Measurements from ENCODE around the gene ATP6V0A1.

Gene ATP6V0A1

DNA sequence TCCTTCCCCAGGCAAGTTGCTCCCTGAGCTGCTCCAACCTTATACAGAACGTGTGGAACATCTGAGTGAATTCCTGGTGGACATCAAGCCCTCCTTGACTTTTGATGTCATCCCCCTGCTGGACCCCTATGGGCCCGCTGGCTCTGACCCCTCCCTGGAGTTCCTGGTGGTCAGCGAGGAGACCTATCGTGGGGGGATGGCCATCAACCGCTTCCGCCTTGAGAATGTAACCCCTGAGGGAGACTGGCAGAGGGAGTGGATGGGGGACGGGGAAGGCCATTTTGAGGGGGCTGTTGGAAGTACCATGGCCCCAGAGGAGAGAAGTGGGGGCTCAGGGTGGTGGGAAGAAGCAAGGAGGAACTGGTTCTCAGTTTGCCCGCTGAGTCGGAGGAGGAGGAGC is 105.3 kb downstream of the ATP6V0A1 start:
- no peak for DNase-seq

DNA sequence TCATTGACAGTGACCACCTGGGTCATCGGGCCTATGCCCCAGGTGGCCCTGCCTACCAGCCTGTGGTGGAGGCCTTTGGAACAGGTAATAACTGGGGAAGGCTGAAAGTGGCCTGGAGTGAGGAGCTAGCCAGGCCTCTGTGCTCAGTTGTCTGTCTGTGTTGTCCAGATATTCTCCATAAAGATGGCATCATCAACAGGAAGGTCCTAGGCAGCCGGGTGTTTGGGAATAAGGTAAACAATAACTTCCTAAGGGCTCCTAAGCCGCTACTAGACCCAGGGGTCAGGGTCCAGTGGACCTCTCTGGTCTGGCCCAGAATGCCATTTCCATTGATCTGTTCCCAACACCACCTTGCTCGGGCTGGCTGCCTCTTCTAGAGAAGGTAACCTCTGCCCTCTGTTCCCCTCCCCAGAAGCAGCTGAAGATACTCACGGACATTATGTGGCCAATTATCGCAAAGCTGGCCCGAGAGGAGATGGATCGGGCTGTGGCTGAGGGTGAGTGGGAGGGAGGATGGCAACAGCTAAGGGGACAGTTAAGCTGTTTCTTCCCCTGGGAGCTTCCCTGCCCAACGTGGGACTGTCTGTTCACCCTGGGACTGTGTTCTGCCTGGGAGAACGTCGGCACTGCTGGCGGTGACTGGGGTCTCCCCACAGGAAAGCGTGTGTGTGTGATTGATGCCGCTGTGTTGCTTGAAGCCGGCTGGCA is 106.3 kb downstream of the ATP6V0A1 start:
- no peak for DNase-seq

DNA sequence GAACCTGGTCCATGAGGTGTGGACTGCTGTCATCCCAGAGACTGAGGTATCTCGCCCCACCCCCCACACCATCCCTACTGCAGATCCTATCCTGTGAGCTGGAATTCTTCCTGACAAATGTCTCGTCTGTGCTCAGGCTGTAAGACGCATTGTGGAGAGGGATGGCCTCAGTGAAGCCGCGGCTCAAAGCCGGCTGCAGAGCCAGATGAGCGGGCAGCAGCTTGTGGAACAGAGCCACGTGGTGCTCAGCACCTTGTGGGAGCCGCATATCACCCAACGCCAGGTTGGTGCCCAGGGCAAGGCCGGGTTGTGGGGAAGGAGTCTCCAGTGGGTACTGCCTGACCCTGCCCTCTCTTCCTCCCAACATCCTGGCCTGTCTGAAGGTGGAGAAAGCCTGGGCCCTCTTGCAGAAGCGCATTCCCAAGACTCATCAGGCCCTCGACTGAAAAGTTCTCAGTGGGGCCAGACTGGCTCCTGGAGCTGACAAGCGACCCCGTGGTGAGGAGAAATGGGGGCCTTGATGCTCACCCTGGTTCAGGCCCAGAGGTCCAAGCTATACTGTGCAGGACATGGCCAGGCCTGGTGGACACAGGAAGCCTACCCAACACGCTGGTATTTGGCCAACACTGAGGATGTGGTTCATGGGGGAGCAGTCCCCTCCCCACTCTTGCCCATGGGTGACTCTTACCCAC is 107.0 kb downstream of the ATP6V0A1 start:
- no peak for DNase-seq

DNA sequence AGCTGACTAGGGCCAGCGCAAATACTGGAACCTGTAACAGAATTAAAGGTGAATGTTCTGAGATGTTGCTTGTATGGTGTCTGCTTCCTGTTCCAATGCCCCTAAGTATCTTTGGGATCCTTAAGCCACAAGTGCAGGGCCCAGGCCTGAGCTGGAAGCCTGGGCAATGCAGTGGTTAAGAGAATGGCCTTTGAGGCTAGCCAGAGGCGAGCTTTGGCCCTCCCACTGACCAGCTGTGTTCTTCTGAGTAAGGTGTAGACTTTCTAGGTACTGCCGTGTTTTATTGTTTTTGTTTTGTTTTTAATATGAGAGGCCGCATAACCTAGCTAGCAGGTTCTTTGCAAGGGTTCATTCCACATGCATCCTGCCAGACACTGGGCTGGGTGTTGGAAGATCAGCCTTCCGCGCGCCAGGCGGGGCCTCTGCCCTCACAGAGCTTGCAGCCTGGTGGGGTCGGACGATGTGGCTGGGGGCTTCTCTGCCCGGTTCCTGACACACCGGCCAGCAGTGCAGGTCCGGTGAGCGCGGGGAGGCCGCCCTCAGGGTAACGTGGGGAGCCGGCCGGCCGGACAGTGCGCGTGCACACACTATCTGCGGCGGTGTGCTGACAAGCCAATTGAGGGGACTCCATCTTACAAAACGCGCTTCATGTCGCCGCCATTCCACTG is 107.7 kb downstream of the ATP6V0A1 start:
- no peak for DNase-seq

DNA sequence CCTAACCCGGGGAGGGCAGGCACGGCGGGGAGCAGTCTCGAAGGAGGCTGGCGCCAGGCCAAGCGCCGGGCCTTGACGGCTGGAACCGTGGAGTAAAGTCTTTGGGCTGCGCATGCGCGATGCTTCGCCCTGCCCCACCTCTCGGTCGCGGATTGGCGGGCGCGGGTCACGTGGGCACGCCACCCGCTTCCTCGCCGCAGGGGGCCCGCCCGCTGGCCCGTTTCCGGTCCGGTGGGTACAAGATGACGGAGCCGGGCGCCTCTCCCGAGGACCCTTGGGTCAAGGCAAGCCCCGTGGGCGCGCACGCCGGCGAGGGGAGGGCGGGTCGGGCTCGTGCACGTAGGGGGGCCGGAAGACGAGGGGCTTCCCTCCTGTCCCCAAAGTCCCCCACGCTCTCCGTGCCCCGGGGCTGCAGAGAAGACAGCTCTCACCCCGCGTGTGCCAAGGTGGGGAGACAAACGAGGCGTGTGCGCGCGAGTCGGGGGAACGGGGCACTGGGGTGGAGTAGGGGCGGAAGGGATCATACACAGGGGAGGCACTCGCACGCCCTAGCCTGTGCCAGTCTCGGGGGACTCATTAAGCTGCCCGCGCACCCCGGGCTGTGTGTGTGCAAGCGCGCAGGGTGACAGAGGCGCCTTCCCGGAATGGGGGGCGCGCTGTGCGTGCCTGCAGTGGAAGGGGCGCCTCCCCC is 108.3 kb downstream of the ATP6V0A1 start, which contains the start of gene MLX:
Gene MLX (plus strand): TSS at position 218 of the 691 bp plus-strand sequence. CDS start 25 bp downstream, at position 243.
- peak; percentile 96 to 98 for DNase-seq

DNA sequence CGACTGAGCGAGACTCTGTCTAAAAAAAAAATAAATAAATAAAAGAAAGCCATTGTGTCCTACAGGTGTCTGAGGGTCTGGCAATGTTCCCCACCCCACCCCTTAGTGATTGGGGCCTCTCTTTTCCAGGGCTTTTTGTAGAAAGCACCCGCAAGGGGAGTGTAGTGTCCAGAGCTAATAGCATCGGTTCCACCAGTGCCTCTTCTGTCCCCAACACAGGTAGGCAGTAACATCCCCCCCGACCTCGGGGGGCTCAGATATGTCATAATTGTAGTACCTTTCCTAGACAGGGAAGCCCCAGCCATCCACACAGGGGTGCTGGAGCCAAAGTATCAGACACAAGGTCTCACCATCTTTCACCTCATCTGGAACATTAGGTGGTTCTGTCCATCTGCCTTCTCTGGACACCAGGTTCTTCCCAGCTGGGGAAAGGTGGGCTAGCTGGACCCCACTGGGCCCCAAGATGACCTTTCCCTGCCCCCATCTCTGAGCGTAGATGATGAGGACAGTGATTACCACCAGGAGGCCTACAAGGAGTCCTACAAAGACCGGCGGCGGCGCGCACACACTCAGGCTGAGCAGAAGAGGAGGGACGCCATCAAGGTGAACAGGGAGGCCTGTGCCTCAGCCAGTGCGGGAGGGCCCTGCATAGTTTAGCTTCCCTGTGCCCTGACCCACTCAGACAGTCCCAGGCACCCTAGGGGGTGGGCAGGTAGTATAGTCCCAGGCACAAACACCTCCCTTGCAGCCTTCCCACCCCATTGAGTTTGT is 109.8 kb downstream of the ATP6V0A1 start:
- no peak for DNase-seq

DNA sequence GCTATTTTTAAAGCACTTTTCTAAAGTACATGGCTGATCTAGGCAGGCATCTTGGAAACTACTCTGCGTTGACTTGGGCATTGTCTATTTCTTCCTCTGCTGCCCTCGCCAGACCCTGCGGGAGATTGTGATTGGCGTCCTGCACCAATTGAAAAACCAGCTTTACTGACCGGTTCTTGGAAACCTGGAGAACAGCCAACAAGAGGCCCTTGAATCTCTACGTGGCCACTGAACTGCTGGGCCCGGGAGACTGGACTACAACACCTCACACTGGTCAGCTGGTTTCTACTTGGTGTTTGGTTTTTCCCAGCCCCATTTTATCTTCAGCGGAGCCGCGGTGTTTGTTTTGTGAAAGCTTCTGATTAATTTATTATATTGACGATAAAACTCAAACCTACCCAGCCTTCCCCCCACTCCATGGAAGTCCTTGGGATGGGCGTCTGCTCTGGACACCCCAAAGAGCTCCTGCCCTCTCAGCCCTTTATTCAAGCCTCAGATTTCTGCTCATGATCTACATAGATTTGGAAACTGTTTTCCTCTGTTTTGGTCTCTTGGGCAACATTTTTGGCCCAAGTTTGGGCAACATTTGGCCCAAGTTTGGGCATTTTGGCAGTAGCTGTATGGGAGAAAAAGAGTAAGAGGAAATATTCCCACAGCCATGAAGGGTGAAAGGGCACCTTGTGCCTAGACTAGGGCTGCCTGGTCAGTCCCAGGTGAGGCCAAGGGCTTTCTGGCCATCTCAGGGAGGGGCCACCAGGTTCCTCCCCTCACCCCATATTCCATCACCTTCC is 113.0 kb downstream of the ATP6V0A1 start:
- DNase-seq = no peak
